Endodermal cell (in vitro differentiated cells): ENCODE results near the gene RIMKLA. TPM values are rescaled to one million over a fixed set of nuclear protein-coding genes. Genes with fewer than 3 reads are reported as not detected.

ENCODE experiments used
- DNase-seq: peaks from one replicate; pipeline ENCODE4 v3.0.0-alpha.2; 2017
- H3K27ac ChIP-seq: 2 replicates; pipeline ENCODE4 v1.5.1; 2013; ENCODE audit warnings: mild to moderate bottlenecking, low read depth, low read length, moderate library complexity
- H3K27me3 ChIP-seq: 2 replicates; pipeline ENCODE4 v1.6.1; 2013; ENCODE audit warnings: mild to moderate bottlenecking, low read length, moderate library complexity; ENCODE audit not compliant: insufficient read depth, control insufficient read depth, poor library complexity, severe bottlenecking
- H3K36me3 ChIP-seq: 2 replicates; pipeline ENCODE4 v1.7.0; 2013; ENCODE audit warnings: mild to moderate bottlenecking, low read length, moderate library complexity; ENCODE audit not compliant: control insufficient read depth, insufficient read depth
- H3K4me1 ChIP-seq: one replicate; pipeline ENCODE4 v1.7.0; 2013; ENCODE audit warnings: low read length; ENCODE audit not compliant: control insufficient read depth, insufficient read depth
- H3K4me3 ChIP-seq: 2 replicates; pipeline ENCODE4 v1.5.1; 2013; ENCODE audit warnings: mild to moderate bottlenecking, low read length, moderate library complexity
- H3K9ac ChIP-seq: 2 replicates; pipeline ENCODE4 v1.6.1; 2013; ENCODE audit warnings: mild to moderate bottlenecking, low read length, moderate library complexity; ENCODE audit not compliant: poor library complexity, severe bottlenecking; ENCODE audit errors: extremely low read depth
- H3K9me3 ChIP-seq: 2 replicates; pipeline ENCODE4 v1.6.1; 2013; ENCODE audit warnings: mild to moderate bottlenecking, low read length, moderate library complexity; ENCODE audit not compliant: control insufficient read depth
- H3K27ac Mint-ChIP-seq: 2 replicates; pipeline ENCODE4 v1.8.0; 2020; ENCODE audit warnings: mixed read lengths
- H3K27me3 Mint-ChIP-seq: 2 replicates; pipeline ENCODE4 v1.8.0; 2021; ENCODE audit warnings: mild to moderate bottlenecking, mixed read lengths; ENCODE audit not compliant: insufficient read depth
- H3K36me3 Mint-ChIP-seq: 2 replicates; pipeline ENCODE4 v1.8.0; 2020; ENCODE audit warnings: low read depth, mixed read lengths
- H3K4me1 Mint-ChIP-seq: 2 replicates; pipeline ENCODE4 v1.8.0; 2020; ENCODE audit warnings: mixed read lengths
- H3K4me3 Mint-ChIP-seq: 2 replicates; pipeline ENCODE4 v1.8.0; 2020; ENCODE audit warnings: mild to moderate bottlenecking, moderate library complexity, mixed read lengths
- H3K9me3 Mint-ChIP-seq: 2 replicates; pipeline ENCODE4 v1.8.0; 2020; ENCODE audit warnings: mild to moderate bottlenecking, mixed read lengths
- CTCF ChIP-seq: fragments of 200-600 bp; sonication (generic); conservative IDR thresholded peaks from 2 replicates; pipeline ENCODE4 v1.5.0; 2021; ENCODE audit warnings: antibody characterized with exemption, mild to moderate bottlenecking
- WGBS, 2 experiments: methylation state at CpG; one replicate each; pipeline versions ENCODE4 v1.1.5 to v1.1.7; 2013; ENCODE audit warnings: missing lambda C conversion rate in 2 of 2, mixed read lengths in 1 of 2; ENCODE audit not compliant: insufficient coverage in 1 of 2, insufficient read length in 1 of 2; 5-methylcytosine and 5-hydroxymethylcytosine counted together
- total RNA-seq, 2 donors: library from RNA; stranded (reverse); fragmentation: NEBNext Ultra II Directional in 1 of 2; extraction: Animal tissue kit (Norgen Biotek cat#: 25700) in 1 of 2; gene quantifications; 2 replicates in 1 of 2; 3 replicates in 1 of 2; pipeline ENCODE4 v1.2.1, GENCODE V29; 2021

RIMKLA gene
- total RNA-seq, 2 donors from 2014 or later = 0.73 to 1.9 TPM

GRCh38 chr1:42364542-42364941, 16.1 kb upstream of the RIMKLA start:
- Histone ChIP-seq H3K9ac (no peak overlapping the region), H3K27ac (no peak overlapping the region), H3K4me3 (no peak overlapping the region), H3K4me1 (no peaks in the 10 kb centered on the region), H3K36me3 (no peaks in the 10 kb centered on the region), H3K9me3 (no peaks in the 10 kb centered on the region), H3K27me3 (peaks cover 12% of the 10 kb centered on the region)
- Mint-ChIP-seq H3K27me3 (peaks cover 7% of the 10 kb centered on the region), H3K27ac (no peak overlapping the region), H3K36me3 (no peaks in the 10 kb centered on the region), H3K4me3 (no peak overlapping the region), H3K4me1 (no peaks in the 10 kb centered on the region), H3K9me3 (no peaks in the 10 kb centered on the region)
- TF ChIP-seq CTCF = no peak
- no peak for DNase-seq
- 100% methylated on average over 2 of the region's 2 CpGs; no CpG with 5 or more reads in 1 of the 2 experiments for WGBS, 2 experiments

GRCh38 chr1:42365118-42365517, 15.5 kb upstream of the RIMKLA start:
- Histone ChIP-seq H3K27ac (no peak overlapping the region), H3K9ac (no peak overlapping the region), H3K27me3 (peaks cover 13% of the 10 kb centered on the region), H3K36me3 (no peaks in the 10 kb centered on the region), H3K4me3 (no peak overlapping the region), H3K9me3 (no peaks in the 10 kb centered on the region), H3K4me1 (no peaks in the 10 kb centered on the region)
- Mint-ChIP-seq H3K36me3 (no peaks in the 10 kb centered on the region), H3K27me3 (peaks cover 10% of the 10 kb centered on the region), H3K4me1 (no peaks in the 10 kb centered on the region), H3K27ac (no peak overlapping the region), H3K9me3 (no peaks in the 10 kb centered on the region), H3K4me3 (no peak overlapping the region)
- DNase-seq = no peak
- TF ChIP-seq CTCF = no peak
- WGBS, 2 experiments = 86 to 89% methylated on average over 2 of the region's 2 CpGs

GRCh38 chr1:42368096-42368795, 12.3 kb upstream of the RIMKLA start:
- Mint-ChIP-seq H3K9me3 (no peaks in the 10 kb centered on the region), H3K36me3 (no peaks in the 10 kb centered on the region), H3K27me3 (peaks cover 21% of the 10 kb centered on the region), H3K4me1 (no peaks in the 10 kb centered on the region), H3K27ac (no peak overlapping the region), H3K4me3 (no peak overlapping the region)
- Histone ChIP-seq H3K9me3 (no peaks in the 10 kb centered on the region), H3K4me1 (no peaks in the 10 kb centered on the region), H3K4me3 (no peak overlapping the region), H3K27me3 (peaks cover 12% of the 10 kb centered on the region), H3K36me3 (no peaks in the 10 kb centered on the region), H3K9ac (no peak overlapping the region), H3K27ac (no peak overlapping the region)
- 83 to 86% methylated on average over 4 to 7 of the region's 7 CpGs for WGBS, 2 experiments
- no peak for TF ChIP-seq CTCF
- no peak for DNase-seq
